SIG-M5 (cell line): Measurements from ENCODE around the gene GDI2.

Experiments used
- DNase-seq: peaks from one replicate; lab custom pipeline; 2025; lab: John Stamatoyannopoulos, UW

Gene GDI2

DNA sequence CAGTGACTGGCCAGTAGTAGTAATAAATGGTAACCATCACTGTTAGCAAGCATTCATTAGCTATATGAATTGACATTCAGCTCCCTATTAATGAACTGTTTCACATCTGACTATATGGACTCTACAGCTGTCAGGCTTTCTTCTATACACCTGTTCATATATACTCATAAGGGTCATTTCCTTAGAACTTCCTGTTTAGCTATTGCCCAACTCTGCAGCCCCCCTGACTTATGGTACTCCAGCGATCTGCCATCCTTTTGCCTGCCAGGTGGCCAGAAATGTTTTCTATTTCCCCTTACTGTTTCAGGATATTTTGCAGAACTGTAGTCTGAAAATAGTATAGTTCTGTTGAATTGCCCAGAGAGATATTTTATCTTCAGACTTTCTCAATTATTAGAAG, 72.0 kb downstream of the GDI2 start:
- DNase-seq: no peak

DNA sequence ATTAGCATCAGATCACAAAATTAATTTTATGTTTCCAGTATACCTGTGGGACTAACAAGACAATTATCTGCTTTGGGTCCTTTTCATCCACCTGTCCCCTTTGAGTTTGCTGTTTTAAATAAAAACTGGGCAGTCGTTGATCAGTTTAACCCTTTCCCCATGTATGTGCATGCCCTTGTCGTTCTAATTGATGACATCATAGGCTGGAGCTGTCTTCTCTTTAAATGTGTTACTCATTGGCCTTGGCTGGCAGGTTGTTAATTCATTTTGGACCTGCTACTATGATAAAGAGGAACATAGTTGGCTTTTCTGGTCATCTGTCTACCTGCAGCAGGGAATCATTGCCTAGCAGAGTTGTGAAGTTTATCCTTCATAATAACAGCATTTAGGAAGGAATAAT, 74.8 kb downstream of the GDI2 start:
- no peak for DNase-seq

DNA sequence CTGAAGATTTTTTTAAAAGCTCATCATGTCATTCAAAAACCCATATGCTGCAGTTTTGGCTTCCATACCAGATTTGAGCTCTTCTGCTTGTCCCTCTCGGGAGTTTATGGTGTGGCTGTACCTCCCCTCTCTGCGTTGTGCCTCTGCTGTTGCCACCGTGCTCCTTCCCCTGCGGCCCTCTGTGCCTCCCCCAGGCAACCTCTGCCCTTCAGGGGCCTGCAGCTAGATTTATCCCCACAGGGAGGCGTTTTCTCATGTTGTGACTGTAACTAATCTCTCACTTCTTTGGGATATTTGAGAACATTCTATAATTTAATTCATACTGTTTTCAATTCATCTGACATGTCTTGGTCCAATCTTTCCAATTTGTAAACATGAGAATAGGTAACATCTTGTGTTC, 75.9 kb downstream of the GDI2 start:
- DNase-seq: no peak

DNA sequence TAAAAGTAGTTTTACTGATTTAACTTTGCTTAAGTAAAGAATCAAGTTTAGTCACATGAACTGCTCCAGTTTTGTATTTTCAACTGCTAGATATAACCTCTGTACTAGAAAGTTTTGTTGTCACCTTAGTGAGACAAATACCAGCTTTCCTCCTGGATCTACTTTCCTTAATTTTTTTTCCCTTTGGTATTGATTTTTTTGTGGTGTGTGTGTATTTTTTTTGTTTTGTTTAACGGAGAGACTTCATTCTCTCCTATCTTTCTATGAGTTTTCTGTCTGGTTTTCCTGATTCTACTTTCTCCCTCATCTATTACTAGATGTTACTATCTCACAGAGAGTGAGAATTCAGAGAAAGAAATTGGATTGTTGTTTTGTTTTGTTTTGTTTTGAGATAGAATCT, 76.6 kb downstream of the GDI2 start:
- no peak for DNase-seq

DNA sequence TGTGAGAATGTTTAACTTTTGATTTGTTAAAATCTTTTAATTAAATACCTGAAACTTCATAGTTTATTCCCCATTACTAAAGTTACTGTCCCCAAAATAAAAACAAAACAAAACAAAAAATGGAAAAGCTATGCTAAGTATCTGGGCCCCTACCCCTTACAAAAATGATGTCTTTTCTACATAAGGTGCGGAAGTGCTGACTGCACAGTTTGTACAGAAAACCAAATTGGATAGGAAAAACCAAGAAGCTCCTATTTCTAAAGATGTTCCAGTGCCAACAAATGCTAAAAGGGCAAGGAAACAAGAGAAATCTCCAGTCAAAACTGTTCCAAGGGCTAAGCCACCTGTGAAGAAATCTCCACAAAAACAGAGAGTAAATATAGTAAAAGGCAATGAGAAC, 78.1 kb downstream of the GDI2 start:
- no peak for DNase-seq

DNA sequence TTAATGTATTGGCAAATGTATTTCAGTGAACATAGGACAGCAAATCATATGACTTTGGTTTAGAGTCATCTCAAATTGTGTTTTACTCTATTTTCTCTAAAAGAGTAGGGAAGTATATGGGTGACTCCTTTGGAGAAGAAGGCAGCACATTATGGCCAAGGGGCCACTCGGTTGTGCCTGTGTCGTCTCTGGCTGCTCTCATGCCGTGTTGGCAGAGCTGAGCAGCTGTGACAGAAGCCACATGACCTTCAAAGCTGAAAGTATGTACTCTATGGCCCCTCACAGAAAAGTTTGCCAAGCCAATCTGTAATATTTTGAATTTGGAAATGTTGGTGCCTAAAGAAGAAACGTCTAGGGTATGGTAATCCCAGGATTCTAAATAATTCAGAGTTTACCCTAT, 81.1 kb downstream of the GDI2 start:
- no peak for DNase-seq

DNA sequence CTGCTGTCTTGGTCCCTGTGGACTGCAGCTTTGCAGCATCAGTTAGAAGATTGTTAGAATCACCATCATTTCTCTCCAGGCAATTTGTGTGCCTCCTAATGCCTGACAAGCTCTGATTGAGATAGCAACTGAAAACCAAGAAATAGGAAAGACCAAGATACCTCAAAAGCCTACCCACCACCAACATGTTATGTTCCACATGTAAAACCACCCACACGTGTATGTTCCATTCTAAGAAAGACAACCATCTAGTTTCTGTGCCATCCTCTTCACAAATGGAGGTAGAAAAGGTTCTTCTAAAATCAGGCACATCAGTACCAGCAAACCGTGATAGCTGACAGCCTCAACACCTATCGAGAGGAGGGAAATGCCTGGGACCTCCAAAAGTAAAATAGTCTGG, 81.7 kb downstream of the GDI2 start:
- DNase-seq: no peak

DNA sequence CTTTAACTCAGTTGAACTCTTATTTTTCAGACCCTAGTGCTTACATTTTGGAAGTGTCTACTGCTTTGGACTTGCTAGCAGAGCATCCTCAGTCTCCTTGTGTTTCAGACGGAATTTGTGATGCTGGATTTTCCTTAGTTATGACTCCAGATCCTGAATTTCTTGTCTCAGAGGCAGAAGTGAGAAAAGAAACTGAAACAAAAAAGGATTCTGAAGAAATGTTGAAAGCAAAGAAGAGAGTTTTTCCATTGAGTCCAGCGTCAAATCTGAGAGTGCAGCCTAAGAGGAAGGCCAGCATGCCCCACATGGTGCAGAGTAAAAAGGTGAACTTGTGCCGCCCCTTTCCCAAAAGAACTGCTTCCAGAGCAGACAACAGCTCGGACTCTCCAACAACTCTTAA, 82.5 kb downstream of the GDI2 start:
- no peak for DNase-seq

DNA sequence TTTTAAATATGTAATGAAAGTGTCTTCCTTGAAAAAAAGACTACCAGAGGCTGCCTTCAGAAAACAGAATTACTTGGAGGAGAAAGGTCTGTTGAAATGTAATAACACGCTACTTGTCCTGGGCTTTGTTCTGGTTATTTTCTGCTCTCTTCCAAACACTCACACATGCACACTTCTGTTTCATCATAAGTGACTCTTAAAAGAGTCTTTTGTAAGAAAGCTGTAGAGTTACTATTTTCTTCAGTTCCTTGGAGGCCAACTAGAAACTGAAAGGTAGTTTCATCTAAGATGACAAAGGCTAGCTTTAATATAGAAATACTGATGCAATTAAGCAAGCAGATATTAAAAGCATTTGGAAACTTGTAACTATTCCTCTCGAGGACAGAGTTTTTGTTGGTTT, 89.5 kb downstream of the GDI2 start:
- DNase-seq: no peak

DNA sequence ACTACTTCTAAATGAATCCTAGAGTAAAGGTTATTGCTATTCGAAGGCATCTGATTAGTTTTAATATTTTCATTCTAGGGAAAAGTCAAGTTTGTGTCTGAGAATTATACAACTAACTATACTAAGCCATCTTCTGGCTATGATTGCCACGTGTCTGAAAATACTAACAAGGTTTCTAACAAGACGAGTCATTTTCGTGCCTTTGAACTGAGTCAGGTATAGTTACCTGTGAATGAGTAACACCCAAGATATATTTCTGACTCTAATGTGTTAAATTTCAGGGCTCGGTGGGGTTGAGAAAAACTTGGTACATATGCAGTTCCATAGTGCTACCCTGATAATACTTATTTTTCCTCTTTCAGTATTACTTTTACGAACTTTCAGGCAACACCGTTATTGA, 93.1 kb downstream of the GDI2 start:
- DNase-seq: no peak

DNA sequence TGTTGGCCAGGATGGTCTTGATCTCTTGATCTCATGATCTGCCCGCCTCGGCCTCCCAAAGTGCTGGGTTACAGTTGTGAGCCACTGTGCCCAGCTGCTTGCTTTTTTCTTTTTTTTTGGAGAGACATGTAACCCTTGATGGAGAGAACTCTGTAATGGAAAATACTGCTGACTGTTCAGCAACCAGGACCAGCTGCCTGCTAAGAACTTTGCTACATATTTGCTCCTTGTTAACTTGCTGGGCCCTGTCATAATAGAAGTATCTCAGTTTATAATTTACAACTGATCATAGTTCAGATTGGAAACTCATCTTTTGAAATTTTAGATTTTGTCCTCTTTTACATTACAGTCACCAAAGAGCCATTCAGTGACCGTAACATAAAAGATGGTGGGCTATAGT, 93.7 kb downstream of the GDI2 start:
- DNase-seq: no peak
